HEK293 (cell line): ENCODE data around the gene CD200.

Source experiments
- CTCF ChIA-PET: fragments of 350-600 bp; formaldehyde crosslinking; extraction: SDS; loops from one replicate; lab custom pipeline; 2021; ENCODE audit warnings: antibody characterized with exemption; lab: Yijun Ruan, JAX
- POLR2A ChIA-PET: fragments of 300-600 bp; formaldehyde crosslinking; extraction: SDS; loops from one replicate; lab custom pipeline; 2020; ENCODE audit warnings: antibody characterized with exemption, inconsistent platforms; lab: Yijun Ruan, JAX
- H3K27ac ChIP-seq: fragments of 200-500 bp; sonication (Bioruptor generic); 2 replicates; pipeline ENCODE4 v1.5.1; 2014; ENCODE audit warnings: low read depth, low read length, control low read depth, inconsistent platforms; ENCODE audit errors: extremely low read depth
- H3K36me3 ChIP-seq, 2 experiments: fragments of 200-500 bp in 1 of 2; sonication (Bioruptor generic) in 1 of 2; 1 replicate in 1 of 2; 2 replicates in 1 of 2; pipeline ENCODE4 v1.5.1; 2014 to 2017; ENCODE audit warnings: inconsistent platforms in 2 of 2, low read length in 2 of 2; ENCODE audit not compliant: control insufficient read depth in 2 of 2, insufficient read depth in 1 of 2
- H3K4me1 ChIP-seq: fragments of 200-500 bp; sonication (Bioruptor generic); 2 replicates; pipeline ENCODE4 v1.5.1; 2014; ENCODE audit warnings: mild to moderate bottlenecking, low read length, inconsistent platforms; ENCODE audit not compliant: control insufficient read depth, insufficient read depth
- H3K4me3 ChIP-seq: 2 replicates; pipeline ENCODE4 v1.5.1; 2011; ENCODE audit warnings: low read depth, mild to moderate bottlenecking, control low read depth, low read length, moderate library complexity
- H3K9me3 ChIP-seq: fragments of 200-500 bp; sonication (Bioruptor generic); 2 replicates; pipeline ENCODE4 v1.5.1; 2014; ENCODE audit warnings: low read depth, low read length, inconsistent platforms; ENCODE audit not compliant: control insufficient read depth, insufficient read depth
- GLIS1 ChIP-seq: fragments of 450-650 bp; formaldehyde crosslinking; IDR thresholded peaks from 2 replicates; pipeline ENCODE4 v1.5.1; 2016; ENCODE audit warnings: missing biosample characterization, missing genetic modification characterization
- KLF9 ChIP-seq: fragments of 450-650 bp; formaldehyde crosslinking; IDR thresholded peaks from 2 replicates; pipeline ENCODE4 v1.5.1; 2016; ENCODE audit warnings: missing biosample characterization, missing genetic modification characterization, low read depth
- OSR2 ChIP-seq: fragments of 450-650 bp; formaldehyde crosslinking; IDR thresholded peaks from 2 replicates; pipeline ENCODE4 v1.5.1; 2016; ENCODE audit warnings: missing biosample characterization, missing genetic modification characterization
- OVOL3 ChIP-seq: fragments of 450-650 bp; formaldehyde crosslinking; IDR thresholded peaks from 2 replicates; pipeline ENCODE4 v1.5.1; 2016; ENCODE audit warnings: missing biosample characterization, missing genetic modification characterization
- PATZ1 ChIP-seq: fragments of 450-650 bp; formaldehyde crosslinking; IDR thresholded peaks from 2 replicates; pipeline ENCODE4 v1.5.1; 2016; ENCODE audit warnings: missing biosample characterization, missing genetic modification characterization
- PBX3 ChIP-seq: sonication (generic); formaldehyde crosslinking; IDR thresholded peaks from 2 replicates; pipeline ENCODE4 v1.8.1; 2022; ENCODE audit warnings: mild to moderate bottlenecking, moderate library complexity, missing genetic modification reagents
- RBAK ChIP-seq: fragments of 450-650 bp; formaldehyde crosslinking; IDR thresholded peaks from 2 replicates; pipeline ENCODE4 v1.5.1; 2016; ENCODE audit warnings: missing biosample characterization, missing genetic modification characterization
- SETDB1 ChIP-seq: IDR thresholded peaks from one replicate; pipeline ENCODE4 v1.6.1; 2017; ENCODE audit warnings: mild to moderate bottlenecking, low read length, moderate library complexity, mixed read lengths; ENCODE audit not compliant: insufficient read length
- WT1 ChIP-seq: fragments of 450-650 bp; formaldehyde crosslinking; IDR thresholded peaks from 2 replicates; pipeline ENCODE4 v1.5.1; 2016; ENCODE audit warnings: missing biosample characterization, missing genetic modification characterization
- ZEB2 ChIP-seq: fragments of 450-650 bp; formaldehyde crosslinking; IDR thresholded peaks from 2 replicates; pipeline ENCODE4 v1.5.1; 2016; ENCODE audit warnings: missing biosample characterization, missing genetic modification characterization
- ZNF133 ChIP-seq: fragments of 450-650 bp; formaldehyde crosslinking; IDR thresholded peaks from 2 replicates; pipeline ENCODE4 v1.5.1; 2016; ENCODE audit warnings: missing biosample characterization, missing genetic modification characterization
- ZNF146 ChIP-seq: fragments of 450-650 bp; formaldehyde crosslinking; IDR thresholded peaks from 2 replicates; pipeline ENCODE4 v1.5.1; 2016; ENCODE audit warnings: missing biosample characterization, missing genetic modification characterization
- ZNF155 ChIP-seq: fragments of 450-650 bp; formaldehyde crosslinking; IDR thresholded peaks from 2 replicates; pipeline ENCODE4 v1.5.1; 2016; ENCODE audit warnings: missing biosample characterization, missing genetic modification characterization
- ZNF18 ChIP-seq: fragments of 450-650 bp; formaldehyde crosslinking; IDR thresholded peaks from 2 replicates; pipeline ENCODE4 v1.5.1; 2016; ENCODE audit warnings: missing biosample characterization, missing genetic modification characterization
- ZNF184 ChIP-seq: fragments of 450-650 bp; IDR thresholded peaks from 2 replicates; pipeline ENCODE4 v1.5.1; 2018; ENCODE audit warnings: missing biosample characterization, mild to moderate bottlenecking, missing genetic modification characterization
- ZNF248 ChIP-seq: fragments of 450-650 bp; formaldehyde crosslinking; IDR thresholded peaks from 2 replicates; pipeline ENCODE4 v1.5.1; 2017; ENCODE audit warnings: missing biosample characterization, missing genetic modification characterization
- ZNF292 ChIP-seq: fragments of 450-650 bp; formaldehyde crosslinking; IDR thresholded peaks from 2 replicates; pipeline ENCODE4 v1.5.1; 2016; ENCODE audit warnings: low read depth, missing biosample characterization, missing genetic modification characterization, borderline replicate concordance
- ZNF366 ChIP-seq: fragments of 450-650 bp; formaldehyde crosslinking; conservative IDR thresholded peaks from 2 replicates; pipeline ENCODE4 v1.5.1; 2016; ENCODE audit warnings: missing biosample characterization, missing genetic modification characterization
- ZNF423 ChIP-seq: fragments of 450-650 bp; formaldehyde crosslinking; IDR thresholded peaks from 2 replicates; pipeline ENCODE4 v1.5.1; 2016; ENCODE audit warnings: missing biosample characterization, missing genetic modification characterization
- ZNF529 ChIP-seq: fragments of 450-650 bp; formaldehyde crosslinking; IDR thresholded peaks from 2 replicates; pipeline ENCODE4 v1.5.1; 2017; ENCODE audit warnings: missing genetic modification characterization, missing biosample characterization; ENCODE audit not compliant: insufficient replicate concordance
- ZNF558 ChIP-seq: fragments of 450-650 bp; formaldehyde crosslinking; IDR thresholded peaks from 2 replicates; pipeline ENCODE4 v1.5.1; 2016; ENCODE audit warnings: missing biosample characterization, missing genetic modification characterization
- ZNF704 ChIP-seq: fragments of 450-650 bp; formaldehyde crosslinking; IDR thresholded peaks from 2 replicates; pipeline ENCODE4 v1.5.1; 2016; ENCODE audit warnings: missing biosample characterization, missing genetic modification characterization
- ZNF843 ChIP-seq: fragments of 450-650 bp; formaldehyde crosslinking; IDR thresholded peaks from 2 replicates; pipeline ENCODE4 v1.5.1; 2016; ENCODE audit warnings: missing biosample characterization, missing genetic modification characterization

Gene CD200

GRCh38 chr3:112350018-112350810, 17.3 kb downstream of the CD200 start:
- TF ChIP-seq RBAK (tag by site-specific recombination): no peak
- TF ChIP-seq ZNF292 (tag by site-specific recombination): no peak
- no peak for TF ChIP-seq ZNF529 (tag by site-specific recombination)
- no peak for TF ChIP-seq SETDB1
- TF ChIP-seq ZNF558 (tag by site-specific recombination): no peak
- no peak for TF ChIP-seq ZNF146 (tag by site-specific recombination)
- TF ChIP-seq ZNF248 (tag by site-specific recombination): no peak
- H3K4me1 ChIP-seq: peaks cover 6% of the 10 kb centered on the region; the same call in 1 of the 2 replicates
- H3K27ac ChIP-seq: no peak overlapping the region
- H3K4me3 ChIP-seq: no peak overlapping the region
- ChIA-PET CTCF (interaction anchor here (1.0 kb wide), 1 partner anchor 51 kb away, joined by 4 read pairs; no protein-coding TSS in a partner anchor), POLR2A (no interaction called here)
- no peaks in the 10 kb centered on the region for H3K9me3 ChIP-seq
- no peaks in the 10 kb centered on the region for H3K36me3 ChIP-seq

GRCh38 chr3:112351036-112351435, 18.1 kb downstream of the CD200 start:
- Histone ChIP-seq H3K4me3 (no peak overlapping the region), H3K36me3 (no peaks in the 10 kb centered on the region), H3K27ac (no peak overlapping the region), H3K9me3 (no peaks in the 10 kb centered on the region), H3K4me1 (peaks cover 6% of the 10 kb centered on the region; the same call in 1 of the 2 replicates)
- CTCF ChIA-PET: interaction anchor here (1.0 to 1.1 kb wide), 2 partner anchors 52 to 169 kb away, joined by 4 read pairs; no protein-coding TSS in a partner anchor
- no peak for TF ChIP-seq ZNF704 (tag by site-specific recombination)
- TF ChIP-seq KLF9 (tag by site-specific recombination): no peak
- no peak for TF ChIP-seq ZEB2 (tag by site-specific recombination)
- no peak for TF ChIP-seq ZNF184
- POLR2A ChIA-PET: no interaction called here

GRCh38 chr3:112351823-112352222, 18.9 kb downstream of the CD200 start:
- H3K4me1 ChIP-seq: peaks cover 6% of the 10 kb centered on the region; the same call in 1 of the 2 replicates
- ChIA-PET CTCF (interaction anchor here (0.6 to 1.1 kb wide), 2 partner anchors 168 to 712 kb away, joined by 4 read pairs; no protein-coding TSS in a partner anchor), POLR2A (no interaction called here)
- no peak overlapping the region for H3K27ac ChIP-seq
- H3K4me3 ChIP-seq: no peak overlapping the region
- no peaks in the 10 kb centered on the region for H3K9me3 ChIP-seq
- H3K36me3 ChIP-seq: no peaks in the 10 kb centered on the region
- TF ChIP-seq ZNF18 (peak; percentile 59; the same call in 1 of the 2 replicates), ZNF133 (tag by site-specific recombination) (no peak), WT1 (tag by site-specific recombination) (0 out of 2 replicates have a peak, but pooled peaks have one; percentile 43), ZNF155 (tag by site-specific recombination) (no peak), ZNF366 (tag by site-specific recombination) (0 out of 2 replicates have a peak, but pooled peaks have one; percentile 30), ZNF843 (tag by site-specific recombination) (peak; percentile 46; the same call in 1 of the 2 replicates), OVOL3 (tag by site-specific recombination) (0 out of 2 replicates have a peak, but pooled peaks have one; percentile 30), PATZ1 (tag by site-specific recombination) (peak; percentile 20; the same call in 1 of the 2 replicates), OSR2 (tag by site-specific recombination) (peak; percentile 35; the same call in 1 of the 2 replicates), GLIS1 (tag by site-specific recombination) (peak; percentile 20; the same call in 1 of the 2 replicates), PBX3 (CRISPR knock-in tag) (no peak), ZNF423 (tag by site-specific recombination) (0 out of 2 replicates have a peak, but pooled peaks have one; percentile 27)
